GM13977 (cell line): ENCODE results near the gene LRCH3.

ENCODE experiments used
- DNase-seq: peaks from one replicate; pipeline ENCODE4 v3.0.0; 2012; ENCODE audit warnings: low spot score
- in situ Hi-C: fragments of 300-500 bp; cut with MboI; formaldehyde crosslinking; loops from one replicate; pipeline ENCODE4 v1.12.0; 2022; ENCODE audit warnings: low sequenced_read_pairs, low pct_unique_long_range_greater_than_20kb, mixed read lengths, inconsistent platforms; ENCODE audit not compliant: unreplicated experiment
- TF ChIP-seq, protein P1 (sequence below): IDR thresholded peaks from 2 replicates; pipeline ENCODE4 v1.5.1; 2012; ENCODE audit warnings: mild to moderate bottlenecking, control low read depth; ENCODE audit not compliant: insufficient read depth; ENCODE audit errors: extremely low read depth, missing control alignments

The LRCH3 gene

GRCh38 chr3:197830308-197830966 lies 39.4 kb downstream of the LRCH3 start:
- TF ChIP-seq, protein P1, sequence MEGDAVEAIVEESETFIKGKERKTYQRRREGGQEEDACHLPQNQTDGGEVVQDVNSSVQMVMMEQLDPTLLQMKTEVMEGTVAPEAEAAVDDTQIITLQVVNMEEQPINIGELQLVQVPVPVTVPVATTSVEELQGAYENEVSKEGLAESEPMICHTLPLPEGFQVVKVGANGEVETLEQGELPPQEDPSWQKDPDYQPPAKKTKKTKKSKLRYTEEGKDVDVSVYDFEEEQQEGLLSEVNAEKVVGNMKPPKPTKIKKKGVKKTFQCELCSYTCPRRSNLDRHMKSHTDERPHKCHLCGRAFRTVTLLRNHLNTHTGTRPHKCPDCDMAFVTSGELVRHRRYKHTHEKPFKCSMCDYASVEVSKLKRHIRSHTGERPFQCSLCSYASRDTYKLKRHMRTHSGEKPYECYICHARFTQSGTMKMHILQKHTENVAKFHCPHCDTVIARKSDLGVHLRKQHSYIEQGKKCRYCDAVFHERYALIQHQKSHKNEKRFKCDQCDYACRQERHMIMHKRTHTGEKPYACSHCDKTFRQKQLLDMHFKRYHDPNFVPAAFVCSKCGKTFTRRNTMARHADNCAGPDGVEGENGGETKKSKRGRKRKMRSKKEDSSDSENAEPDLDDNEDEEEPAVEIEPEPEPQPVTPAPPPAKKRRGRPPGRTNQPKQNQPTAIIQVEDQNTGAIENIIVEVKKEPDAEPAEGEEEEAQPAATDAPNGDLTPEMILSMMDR = no peak
- no peak for DNase-seq
- in situ Hi-C loops = no loop called here

GRCh38 chr3:197830967-197831313 lies 39.9 kb downstream of the LRCH3 start:
- no peak for DNase-seq
- in situ Hi-C loops = no loop called here
- TF ChIP-seq, protein P1 = no peak

GRCh38 chr3:197833930-197834715 lies 43.1 kb downstream of the LRCH3 start:
- in situ Hi-C loops = no loop called here
- TF ChIP-seq, protein P1 = no peak

DNA sequence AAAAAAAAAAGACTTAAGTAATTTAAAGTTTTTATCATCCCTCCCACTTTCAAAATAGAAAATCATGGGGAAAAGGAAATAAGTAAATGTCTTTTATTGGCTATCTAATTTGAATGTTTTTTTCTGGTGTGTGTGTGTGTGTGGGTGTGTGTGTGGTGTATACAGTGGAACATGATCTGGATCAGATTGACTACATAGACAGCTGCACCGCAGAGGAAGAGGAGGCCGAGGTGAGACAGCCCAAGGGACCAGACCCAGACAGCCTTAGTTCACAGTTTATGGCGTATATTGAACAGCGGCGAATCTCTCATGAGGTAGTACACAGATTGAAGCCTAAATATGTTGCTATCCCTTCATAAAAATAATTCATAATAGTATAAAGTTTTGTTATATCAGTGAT lies 44.5 kb downstream of the LRCH3 start:
- in situ Hi-C loops = no loop called here
- peak; percentile 46 for DNase-seq
- TF ChIP-seq, protein P1 = no peak

More at GRCh38 chr3:197833930-197834715, 43.1 kb downstream of the LRCH3 start:
- peak; percentile 46 for DNase-seq

DNA sequence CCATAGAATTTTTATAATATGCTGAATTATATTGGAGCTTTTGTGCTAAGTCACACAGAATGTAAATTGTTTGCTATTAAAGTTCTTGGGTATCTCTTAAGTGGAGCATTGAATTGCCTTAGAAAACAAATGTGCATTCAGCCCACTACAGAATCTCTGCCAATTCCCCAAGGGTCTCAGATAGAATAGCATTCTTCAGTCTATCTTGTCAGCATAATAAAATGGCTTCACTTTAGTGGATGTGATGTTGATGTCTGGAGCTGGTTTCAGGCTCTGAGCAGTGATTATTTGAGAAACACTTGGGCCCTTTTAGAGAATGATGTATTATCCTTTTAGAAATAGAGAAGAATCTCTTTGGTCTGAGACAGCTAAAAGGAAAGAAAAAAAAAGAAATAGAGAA lies 45.2 kb downstream of the LRCH3 start:
- in situ Hi-C loops = no loop called here
- DNase-seq = no peak
- TF ChIP-seq, protein P1 = no peak

DNA sequence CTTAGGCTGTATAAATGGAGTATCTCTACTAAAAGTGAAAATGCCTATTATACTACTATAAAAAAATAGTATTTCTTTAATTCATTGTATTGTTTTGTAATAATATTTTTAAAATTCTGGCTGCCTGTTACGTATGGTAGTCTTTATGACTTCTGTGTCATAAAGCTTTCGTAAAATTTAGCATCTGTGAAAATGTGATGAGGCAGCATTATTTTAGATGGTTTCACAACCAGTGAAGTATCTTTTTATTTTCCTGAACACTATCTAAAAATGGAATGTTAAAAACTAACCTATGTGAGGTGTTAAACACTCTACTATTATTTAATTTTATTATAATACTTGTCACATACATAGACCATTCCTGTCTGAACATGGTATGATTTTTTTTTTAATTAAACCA lies 46.2 kb downstream of the LRCH3 start:
- DNase-seq = no peak
- in situ Hi-C loops = no loop called here
- TF ChIP-seq, protein P1 = no peak
